GM12872 (cell line): ENCODE results near the gene GAREM1.

ENCODE experiments used
- TF ChIP-seq, protein P1 (sequence below): IDR thresholded peaks from 3 replicates; pipeline ENCODE4 v1.5.1; 2011; ENCODE audit warnings: low read depth, mild to moderate bottlenecking, low read length, moderate library complexity; ENCODE audit not compliant: insufficient read depth

Gene GAREM1

DNA sequence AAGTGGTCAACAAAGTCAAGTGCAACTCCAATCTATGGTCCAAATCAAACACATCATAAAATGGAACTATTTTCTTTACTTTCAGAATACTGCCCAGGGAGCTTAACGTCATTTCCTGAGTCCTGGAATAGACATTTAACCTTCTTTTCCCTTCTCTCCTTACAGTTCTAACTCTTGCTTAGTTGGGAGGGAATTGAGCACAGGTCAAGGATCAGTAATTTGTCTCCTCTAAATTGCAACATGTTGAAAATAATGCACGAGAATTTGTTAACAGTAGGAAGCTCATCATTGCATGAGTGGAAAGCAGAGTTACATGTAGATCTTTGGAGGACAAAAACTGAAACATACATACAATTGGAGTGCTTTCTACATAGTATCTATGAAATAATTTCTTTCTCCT is 193.1 kb downstream of the GAREM1 start:
- TF ChIP-seq, protein P1, sequence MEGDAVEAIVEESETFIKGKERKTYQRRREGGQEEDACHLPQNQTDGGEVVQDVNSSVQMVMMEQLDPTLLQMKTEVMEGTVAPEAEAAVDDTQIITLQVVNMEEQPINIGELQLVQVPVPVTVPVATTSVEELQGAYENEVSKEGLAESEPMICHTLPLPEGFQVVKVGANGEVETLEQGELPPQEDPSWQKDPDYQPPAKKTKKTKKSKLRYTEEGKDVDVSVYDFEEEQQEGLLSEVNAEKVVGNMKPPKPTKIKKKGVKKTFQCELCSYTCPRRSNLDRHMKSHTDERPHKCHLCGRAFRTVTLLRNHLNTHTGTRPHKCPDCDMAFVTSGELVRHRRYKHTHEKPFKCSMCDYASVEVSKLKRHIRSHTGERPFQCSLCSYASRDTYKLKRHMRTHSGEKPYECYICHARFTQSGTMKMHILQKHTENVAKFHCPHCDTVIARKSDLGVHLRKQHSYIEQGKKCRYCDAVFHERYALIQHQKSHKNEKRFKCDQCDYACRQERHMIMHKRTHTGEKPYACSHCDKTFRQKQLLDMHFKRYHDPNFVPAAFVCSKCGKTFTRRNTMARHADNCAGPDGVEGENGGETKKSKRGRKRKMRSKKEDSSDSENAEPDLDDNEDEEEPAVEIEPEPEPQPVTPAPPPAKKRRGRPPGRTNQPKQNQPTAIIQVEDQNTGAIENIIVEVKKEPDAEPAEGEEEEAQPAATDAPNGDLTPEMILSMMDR, result no peak

DNA sequence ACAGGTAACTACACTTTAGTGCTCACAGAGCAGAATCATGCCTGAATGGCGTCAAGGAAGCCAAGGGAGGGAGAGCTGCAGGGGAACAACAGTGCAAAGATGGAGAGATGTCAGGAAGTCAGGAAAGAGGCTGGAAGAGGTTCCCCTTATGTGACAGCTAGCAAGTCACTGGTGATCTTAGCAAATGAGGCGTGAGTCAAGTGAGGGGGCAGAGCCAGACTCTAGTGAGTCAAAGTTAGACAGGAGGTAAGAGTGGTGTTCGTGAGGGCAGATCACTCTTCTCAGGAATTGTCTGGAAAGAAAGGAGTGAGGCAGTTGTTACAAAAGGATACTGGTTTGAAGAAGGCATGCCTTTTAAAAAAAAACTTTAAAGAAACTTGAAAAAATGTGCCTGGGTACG is 193.8 kb downstream of the GAREM1 start:
- TF ChIP-seq, protein P1, result no peak

DNA sequence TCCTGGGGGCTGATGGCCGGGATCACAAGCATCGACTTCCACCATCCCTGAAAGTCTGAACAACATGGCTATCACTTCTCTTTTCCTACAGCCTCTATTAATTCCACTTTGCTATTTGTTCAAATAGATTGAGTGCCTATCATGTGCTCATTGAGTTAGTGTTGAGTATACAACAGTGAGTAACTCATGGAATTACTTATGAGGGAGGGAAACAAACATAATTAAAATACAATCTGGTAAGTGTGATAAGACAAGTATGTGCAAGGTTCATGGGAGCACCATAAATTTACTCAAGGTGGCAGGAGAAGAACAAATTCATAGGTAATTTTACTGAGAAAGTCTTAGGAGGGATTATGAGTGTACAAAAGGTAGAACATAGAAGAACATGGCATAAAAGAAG is 194.4 kb downstream of the GAREM1 start:
- TF ChIP-seq, protein P1, result no peak

DNA sequence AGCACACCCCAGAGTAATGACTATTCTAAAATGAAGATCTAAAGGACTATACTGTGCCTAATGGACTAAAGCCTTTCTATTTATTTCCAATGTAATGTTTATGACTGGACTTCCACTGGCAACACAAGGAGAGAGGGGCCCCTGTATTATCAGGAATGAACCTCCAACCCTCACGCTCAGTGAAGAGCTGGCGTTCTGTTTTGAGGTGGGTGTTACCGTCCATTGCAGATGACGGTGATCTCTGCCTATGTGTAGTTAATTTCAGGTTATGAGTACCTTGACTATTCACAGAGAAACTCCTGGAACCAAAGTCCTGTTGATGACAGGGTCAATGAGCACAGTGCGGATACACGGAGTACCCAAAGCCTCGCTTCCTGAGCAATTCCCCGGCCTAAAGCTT is 195.5 kb downstream of the GAREM1 start:
- TF ChIP-seq, protein P1, result no peak

DNA sequence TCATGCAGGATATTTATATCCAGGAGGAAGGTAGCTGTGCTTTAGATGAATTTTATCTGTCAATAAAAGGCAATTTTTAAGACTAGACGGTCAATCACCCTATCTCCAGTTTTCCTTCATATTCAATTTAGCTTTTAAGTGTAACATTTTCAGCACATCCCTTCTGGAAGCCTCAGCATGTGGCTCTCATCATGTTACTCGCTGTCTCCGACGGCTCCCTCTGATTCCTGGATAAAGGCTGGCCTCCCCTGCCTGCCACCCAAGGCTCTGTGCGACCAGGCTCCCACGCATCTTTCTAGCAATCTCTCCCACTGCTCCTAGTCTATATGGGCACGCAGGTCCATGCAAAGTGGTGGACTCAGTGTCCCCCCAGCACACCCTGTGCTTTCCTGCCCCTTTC is 196.4 kb downstream of the GAREM1 start:
- TF ChIP-seq, protein P1, result no peak

DNA sequence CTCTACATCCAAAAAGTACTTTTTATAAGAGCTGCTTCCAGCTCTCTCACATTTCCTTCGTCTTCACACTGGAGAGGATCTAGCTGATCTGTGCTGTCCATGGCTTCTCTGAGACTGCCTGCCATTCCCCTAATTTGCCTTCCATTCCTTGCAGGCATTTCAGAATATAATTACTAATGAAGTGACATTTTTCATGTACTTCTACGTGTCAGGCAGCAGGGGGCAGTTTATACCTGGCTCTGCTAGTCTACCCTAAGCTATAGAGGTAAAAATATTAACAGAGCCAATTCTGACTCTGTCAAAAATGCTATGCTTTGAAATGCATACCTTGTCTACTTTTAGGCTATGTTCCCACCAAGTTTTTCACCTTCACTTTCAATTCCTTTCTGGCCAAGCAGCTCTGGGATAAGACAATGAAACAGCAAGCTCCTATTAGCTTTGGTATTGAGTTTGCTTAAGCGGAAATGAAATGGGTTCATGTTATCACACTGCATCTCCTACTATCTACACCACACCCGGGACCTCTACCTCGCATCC is 198.9 kb downstream of the GAREM1 start:
- TF ChIP-seq, protein P1, result peak; percentile 65

DNA sequence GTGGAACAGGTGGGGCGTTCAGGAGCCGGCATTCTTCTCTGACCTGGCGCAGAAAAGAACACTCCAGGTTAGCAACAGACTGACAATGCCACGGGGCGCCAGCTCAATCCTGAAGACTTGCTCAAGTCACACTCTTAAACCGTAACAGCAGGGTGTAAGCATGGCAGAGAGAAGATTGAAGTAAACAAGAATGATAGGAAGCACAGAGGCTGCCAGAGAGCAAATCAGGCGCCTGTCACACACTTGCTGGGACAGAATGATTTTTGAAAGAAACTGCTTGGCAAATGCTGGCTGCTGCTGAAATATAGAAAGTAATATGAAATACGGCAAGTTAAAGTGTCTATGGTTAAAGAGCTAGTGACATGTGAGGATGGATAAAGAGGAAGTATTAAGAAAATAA is 200.3 kb downstream of the GAREM1 start:
- TF ChIP-seq, protein P1, result no peak
